GM18873 (cell line): ENCODE data around the gene MCC.

ENCODE experiments used
- ATAC-seq: cut with Tn5 transposase; IDR thresholded peaks from one replicate; pipeline ENCODE4 v1.9.1; 2021; ENCODE audit warnings: mild to moderate bottlenecking, moderate library complexity, moderate number of reproducible peaks; ENCODE audit not compliant: unreplicated experiment, low FRiP score

Gene MCC

DNA sequence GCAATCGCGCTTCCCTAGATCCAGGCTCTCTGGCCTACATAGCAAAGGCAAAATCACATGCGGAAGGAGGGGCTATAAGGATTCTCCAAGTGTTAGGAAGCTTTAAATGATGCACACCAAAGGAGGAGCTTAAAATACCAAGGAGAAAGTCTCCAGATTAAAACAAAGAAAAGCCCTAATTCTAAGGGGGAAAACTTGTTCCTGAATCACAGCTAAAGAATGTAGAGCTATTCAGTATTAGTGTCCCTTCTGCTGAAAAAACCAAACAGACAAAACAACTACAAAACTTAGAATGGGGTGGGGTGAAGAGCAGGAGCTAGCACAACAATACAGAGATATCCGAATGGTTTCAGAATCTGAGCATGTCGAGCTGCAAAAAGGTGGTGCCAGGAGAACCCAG is 297.9 kb downstream of the MCC start:
- no peak for ATAC-seq

DNA sequence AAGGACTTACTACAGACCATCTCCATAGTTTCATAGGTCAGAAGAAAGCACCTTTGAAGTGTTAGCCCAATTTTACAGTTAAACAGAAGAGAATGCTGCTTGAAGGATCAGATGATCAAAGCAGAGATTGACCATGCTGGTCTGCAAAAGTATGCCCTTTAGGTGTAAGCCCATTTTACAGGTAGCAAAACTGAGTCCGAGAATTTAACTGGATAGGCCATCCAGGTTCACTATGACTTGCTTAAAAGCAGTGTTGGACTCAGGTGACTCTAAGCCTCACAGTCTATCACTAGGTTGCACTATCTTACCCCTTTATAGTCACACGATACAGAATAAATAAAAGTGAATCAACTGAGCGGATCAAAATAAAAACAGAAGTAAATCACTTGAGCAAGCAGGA is 299.0 kb downstream of the MCC start:
- ATAC-seq = no peak

DNA sequence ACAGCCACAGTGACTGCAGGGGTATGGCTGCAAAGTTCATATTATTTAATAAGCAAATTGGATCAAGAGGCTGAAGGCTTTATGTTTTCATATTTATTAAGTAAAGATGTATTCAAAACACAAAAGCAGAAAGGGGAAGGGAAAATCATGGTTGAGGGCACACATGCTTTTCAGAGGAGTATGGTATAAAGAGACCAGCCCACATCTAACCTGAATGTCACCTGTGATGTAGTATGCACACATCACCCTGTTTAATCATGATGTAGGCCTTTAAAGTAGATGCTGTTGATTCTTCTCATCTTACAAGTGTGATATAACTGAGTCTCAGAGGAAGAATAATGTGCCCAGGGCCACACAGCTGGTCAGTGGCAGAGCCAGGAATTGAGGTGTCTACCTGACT is 299.8 kb downstream of the MCC start:
- no peak for ATAC-seq

DNA sequence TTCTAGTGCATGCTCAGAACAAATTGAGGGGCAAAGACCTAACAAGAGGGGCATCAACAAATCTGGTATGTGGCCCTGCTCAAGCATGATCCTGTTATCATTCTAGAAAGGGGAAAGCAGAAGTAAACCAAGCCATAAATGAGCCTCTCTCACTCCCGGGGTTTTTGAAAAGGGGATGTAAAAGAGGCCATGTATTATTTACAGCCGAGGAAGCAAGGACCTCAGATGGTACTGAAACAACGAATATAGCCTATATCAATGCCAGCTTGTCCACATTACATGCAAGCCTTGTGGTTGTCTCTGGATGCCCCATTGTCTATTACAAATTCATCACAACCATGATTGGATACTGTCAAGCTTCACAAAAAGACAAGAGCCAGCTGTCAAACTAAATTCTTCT is 300.3 kb downstream of the MCC start:
- ATAC-seq = no peak

DNA sequence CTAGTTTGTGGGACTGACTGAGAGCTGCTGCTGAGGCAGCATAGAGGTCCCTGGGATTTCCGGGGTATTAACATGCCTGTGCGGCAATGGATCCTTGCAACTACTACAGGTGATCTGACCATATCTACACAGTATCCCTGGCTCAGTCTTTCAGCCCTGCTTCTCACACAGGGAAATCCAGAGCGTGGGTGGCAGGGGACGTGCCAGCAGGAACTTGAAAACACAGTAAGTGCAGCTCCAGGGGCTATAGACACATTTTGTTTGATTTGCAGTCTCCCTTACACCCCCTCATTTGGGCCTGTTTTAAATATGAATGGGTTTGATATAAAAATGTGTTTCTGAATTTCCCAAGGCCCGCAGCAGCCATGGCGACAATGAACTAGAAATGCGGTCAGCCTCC is 302.2 kb downstream of the MCC start:
- ATAC-seq = no peak

DNA sequence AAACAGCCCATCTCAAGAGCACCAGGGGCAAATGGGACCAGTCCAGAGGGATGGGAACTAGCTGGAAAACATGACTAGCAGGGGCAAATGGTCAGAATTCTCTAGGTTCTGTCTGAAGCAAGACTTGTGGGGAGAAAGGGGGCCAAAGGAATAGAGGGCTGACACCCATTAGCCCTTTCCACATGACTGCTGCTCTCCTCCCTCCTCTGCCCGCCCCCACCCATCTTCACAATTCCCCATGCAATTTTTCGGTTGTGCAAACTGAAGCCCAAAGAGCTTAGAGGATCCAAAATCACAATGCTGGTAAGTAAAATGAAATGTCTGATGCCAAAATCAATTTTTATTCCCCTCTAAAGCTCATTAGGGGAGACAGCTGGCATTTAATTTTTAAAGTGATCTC is 304.6 kb downstream of the MCC start:
- no peak for ATAC-seq

DNA sequence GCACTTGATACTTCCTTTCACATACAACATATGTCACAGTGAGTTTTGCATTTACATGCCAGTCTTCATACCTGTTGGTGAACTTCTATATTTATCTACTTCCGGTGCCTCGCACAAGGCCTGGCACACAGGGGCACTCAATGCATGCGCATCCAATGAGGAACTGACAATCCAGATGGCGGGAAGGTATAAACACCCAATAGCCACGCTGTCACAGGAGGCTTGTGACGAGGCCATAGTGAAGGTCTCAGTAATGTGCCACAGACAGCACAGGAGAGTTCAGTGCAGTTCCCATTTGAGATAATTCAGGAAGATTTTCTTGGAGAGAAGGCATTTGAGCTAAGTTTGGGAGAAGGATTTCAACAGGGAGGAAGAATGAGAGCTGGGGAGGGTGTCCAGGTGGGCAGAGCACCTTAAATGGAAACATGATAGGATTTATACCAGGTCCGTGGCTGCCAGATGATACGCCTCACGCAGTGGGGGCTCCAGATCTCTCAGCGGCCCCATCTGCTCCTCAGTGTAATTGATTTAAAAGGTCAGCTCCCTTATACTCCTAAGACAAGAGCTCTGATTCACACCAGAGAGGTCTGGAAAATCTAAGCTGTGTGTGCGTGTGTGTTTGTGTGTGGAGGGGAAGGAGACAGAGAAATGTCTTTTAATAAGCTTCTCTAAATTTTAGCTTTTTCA is 305.5 kb downstream of the MCC start:
- ATAC-seq = no peak

DNA sequence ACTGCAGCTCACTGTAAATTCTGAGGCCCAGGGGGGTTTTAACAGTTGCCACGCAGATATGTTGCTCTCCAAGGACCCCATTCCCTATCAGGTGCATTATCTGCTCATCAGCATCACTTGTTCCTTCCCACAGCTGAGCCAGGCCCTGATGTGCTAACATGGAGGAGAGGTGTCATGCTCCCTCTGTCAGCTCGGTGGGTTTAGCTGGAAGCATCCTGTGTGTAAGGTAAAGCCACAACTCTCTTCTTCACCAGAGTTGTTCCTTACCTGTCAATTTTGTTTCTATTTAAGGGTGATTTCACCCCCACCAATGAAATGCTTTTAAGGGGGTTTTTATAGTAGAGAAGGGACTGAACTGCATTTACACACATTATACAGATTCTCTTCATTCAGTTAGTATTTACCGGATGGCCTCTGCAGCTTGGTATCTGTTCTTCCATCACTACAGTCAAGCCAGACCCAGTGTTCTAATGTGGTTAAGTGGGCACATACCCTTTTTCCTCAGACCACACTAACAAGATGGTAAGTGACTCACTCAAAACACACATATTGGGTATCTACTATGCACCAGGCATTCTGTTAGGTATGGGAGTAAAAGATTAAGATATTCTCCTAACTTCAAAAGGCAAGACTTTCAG is 306.3 kb downstream of the MCC start:
- ATAC-seq = no peak

DNA sequence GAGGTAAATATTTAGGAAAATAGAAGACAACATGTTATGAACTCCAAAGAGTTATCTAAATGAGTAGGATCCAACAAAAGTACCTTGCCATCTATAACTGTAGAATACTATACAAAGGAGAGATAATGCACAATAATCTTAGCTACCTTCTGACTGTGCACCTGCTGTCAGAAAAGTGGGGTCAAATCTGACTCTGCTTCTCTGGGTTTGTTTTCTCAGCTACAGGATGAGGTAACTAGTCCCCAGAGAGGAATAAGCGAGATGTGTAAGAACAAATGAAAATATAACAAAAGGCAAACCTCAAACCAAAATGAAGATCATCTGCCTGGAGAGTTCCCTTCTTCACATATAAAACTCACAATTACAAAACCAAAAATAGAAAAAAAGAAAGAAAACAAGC is 306.8 kb downstream of the MCC start:
- no peak for ATAC-seq

DNA sequence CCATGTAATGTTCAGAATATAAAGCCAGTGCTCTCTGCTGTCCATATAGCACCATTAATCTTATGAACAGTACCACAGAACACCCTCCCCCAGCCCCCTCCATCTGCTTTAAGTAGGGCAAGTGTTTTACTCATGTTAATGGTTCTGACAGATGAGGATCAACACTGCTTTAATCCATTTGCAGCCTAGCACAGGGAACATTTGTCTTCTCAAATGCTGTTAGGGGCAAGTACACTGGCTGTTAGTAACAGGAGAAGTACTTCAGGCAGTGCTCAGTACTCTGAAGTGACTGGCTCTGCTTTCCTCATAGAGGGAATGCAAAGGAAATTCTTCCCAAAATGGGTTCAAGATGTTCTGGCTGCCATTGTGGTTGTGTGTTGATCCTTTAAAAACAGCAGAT is 309.1 kb downstream of the MCC start:
- no peak for ATAC-seq

DNA sequence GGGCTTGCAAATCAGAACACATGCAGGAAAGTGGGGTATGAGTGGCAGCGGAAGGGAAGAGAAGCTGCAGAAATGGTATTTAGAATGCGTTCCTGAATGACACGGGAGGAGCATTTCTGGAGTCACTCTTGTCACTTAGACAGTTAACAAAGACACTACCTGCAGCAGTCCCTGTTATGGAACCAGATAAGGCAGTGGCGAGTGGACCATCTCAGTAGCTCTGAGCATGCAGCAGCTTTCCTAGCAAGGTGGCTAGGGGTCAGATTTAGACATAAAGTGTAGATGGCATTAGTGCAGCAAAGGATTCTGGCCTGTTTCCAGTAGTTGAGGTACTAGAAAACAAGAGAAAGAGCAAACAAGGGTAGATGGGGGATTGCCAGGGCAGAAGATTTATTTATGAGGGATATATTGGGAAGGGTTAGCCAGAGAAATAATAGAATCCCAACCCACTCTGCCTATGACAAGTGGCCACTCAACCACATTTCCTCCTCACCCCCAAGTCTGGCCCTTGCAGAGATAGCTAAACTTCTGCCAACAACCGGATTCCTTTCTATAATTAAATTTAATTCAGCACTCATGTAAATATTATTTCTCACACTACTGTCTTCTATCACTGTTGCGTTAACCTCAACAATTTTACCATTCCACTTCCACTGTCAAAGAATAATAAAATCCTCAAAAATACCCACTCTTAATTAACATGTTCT is 310.0 kb downstream of the MCC start:
- no peak for ATAC-seq

DNA sequence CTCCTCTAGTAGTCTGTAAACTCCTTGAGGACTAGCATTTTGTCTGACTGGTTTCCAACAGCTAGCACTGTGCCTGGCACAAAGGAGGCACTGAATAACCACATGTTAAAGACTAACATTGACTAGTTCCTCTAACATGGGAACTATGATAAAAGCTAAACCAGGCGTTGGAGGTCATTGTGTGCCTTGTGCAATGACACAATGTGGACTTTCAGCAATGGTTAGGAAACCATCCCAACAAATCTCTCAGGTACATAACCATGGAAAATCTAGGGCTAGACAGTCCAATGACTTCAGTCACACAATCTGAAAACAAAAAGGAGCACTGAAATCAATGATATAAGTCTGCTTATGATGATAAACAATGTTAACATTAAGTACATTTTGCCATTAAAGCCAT is 311.0 kb downstream of the MCC start:
- no peak for ATAC-seq

DNA sequence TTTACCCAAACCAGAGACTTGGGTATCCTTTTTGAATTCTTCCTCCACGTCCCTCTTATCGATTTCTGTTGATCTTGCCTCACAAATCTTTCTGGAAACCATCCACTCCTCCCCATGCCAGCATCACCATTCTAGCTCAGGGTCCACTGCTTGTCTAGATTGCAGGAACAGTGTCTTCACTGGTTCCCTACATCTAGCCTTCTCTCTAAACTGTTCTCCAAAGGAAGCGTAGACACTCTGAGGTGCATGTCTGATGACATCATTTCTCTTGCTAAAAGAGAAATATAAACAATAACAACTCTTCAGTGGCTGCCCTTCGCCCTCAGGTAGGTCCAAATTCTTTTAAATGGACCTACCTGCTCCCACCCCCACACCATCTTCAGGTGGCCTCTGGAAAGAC is 311.5 kb downstream of the MCC start:
- ATAC-seq = no peak

DNA sequence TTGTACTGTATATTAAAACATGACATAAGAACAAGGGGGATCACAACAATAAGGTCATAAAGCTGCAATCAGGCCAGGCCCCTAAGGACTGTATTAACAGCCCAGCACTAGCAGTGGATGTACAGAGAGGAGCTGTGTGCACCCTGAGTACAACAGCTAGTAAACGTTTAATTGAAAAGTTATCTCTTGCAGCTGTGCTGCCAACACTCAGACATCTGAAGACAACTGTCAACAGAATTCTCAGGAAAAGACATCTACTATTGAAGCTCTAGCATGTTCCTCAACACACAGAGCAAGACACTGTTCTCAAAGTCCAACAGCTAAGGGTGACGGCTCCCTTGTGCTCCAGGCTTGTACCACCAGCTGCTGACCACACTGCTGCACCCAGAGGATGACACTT is 312.1 kb downstream of the MCC start:
- no peak for ATAC-seq

DNA sequence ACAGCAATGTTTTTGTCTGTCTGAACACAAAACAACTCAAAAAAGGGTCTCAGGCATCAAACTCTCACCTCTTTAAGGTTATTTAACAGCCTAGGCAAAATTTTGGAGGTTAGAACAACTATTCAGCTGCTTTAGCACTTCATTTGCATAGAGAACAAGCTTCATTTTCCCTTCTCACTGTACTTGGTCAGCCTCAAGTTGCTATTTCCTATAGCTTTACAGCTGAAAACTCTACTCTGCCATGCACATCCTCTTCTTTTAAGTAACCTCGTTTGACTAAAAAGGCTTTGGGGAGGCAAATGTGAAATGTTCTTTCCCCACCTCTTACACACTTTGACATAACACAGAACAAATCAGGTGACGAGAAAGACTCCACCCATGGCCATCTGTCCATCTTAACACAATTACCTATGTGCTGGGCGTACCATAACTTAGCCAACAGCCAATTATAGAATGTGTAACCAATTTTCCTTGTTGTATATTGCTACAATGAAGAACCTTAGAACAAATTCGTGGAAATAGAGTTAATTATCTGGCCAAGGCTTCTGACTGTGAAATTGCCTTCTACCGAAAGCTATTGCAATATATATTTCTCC is 315.9 kb downstream of the MCC start:
- ATAC-seq = no peak

DNA sequence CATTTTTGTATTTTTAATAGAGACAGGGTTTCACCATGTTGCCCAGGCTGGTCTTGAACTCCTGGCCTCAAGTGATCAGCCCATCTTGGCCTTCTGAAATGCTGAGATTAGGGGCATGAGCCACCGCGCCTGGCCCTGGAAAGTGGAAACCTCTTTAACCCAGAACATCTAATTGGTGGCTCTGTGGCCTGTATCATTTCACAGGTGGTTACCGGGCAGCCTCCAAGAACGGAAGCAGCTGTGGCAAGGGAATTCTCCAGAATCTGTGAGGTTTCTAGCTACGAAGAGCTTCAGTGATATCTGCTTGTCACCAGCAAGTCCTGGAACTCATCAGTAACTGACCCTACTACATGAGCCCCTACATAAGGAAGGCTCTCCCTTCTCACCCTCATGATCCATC is 316.7 kb downstream of the MCC start:
- ATAC-seq = no peak

DNA sequence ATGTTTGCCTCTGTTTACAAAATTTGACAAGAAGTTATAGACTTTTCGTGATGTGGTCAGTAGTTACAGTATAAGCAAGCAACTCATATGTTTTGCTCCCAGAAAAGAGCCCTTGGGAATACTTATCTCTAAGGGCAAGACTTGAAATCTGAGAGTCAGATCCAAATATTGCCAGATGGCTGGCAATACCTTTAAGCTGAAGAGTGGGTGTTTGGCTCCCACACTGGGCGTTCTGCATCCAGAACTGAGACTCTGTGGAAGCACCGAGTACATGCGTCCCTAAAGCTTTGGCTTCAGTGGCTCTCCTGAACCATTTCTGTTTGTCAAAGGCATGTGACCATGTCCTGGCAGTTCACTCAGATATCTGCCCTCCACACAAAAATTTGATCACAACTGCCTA is 317.5 kb downstream of the MCC start:
- ATAC-seq = no peak

DNA sequence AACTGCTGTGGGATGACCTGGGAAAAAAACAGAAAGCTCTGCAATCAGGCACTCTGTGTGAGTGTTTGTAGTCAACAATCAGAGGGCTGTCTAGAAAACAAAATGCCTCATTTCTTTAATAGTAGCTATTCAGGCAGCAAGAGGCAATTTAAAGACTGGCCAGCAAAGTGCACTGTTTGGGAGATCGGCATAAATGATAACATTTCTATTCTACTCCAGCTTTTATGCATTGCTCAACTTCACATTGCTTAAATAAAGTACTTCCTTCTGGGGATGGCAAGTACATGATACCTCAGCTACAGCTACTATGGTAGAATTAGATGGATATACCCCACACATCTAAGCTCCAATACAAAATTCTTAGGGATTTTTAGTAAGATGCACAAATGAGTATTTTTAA is 318.5 kb downstream of the MCC start:
- ATAC-seq = no peak

DNA sequence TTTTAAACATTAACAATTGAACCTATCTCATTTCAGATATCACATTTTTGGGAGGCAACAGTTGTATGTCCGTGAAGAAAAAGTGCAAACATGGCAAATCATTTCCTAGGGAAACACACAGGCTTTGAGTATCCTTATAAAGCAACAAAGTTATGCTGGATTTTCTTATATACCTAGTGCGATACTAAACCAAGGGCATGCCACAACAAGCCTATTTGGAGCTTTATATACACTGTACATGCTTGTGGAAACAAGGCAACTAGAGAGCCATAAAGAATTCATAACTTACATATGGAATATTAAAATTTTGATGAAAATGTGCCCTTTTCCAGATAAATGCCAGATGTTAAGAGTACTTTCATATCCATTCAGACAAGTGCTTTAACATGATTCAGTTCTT is 320.3 kb downstream of the MCC start:
- ATAC-seq = no peak

DNA sequence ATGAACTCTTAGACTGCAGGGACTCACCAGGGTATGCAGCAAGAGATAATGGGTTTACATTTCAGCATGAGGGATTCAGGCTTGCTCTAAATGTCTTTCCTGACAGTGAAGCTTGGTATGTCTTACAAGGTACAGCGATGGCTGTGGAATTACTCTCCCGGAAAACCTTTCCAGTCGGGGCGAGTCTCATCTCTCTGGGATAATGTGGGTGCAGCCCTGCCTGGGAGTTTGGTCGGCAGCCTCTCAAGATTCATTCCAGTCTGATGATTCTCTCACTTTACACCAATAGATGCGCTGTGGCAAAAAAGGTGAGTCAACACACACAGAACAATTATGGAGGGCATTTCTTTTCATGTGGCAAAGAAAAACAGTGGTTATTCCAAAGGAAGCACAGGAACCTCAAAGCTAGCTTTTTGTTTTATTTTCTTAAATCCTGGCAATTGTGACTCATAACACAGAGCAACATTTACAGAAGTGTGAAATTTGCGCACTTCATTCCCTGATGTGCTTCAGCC is 321.3 kb downstream of the MCC start:
- ATAC-seq = no peak

DNA sequence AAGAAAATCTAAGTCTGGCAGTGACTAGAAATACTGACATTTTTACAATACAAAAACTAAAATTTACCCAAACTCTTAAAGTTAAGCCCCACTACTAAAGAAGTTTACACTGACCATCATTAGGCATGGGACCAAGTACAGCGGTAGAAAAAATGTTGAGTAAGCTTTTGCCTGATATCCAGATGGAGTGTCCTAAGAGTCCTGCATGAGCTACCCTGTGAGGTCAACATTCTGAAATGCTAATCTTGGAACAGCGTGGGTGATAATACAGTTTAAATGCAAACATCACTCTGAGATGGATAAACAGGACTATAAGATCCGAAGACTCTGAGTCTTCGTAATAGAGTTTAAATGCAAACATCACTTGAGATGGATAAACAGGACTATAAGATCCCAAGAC is 322.0 kb downstream of the MCC start:
- no peak for ATAC-seq
